ENCODE measurements around the gene PPEF1.

PPEF1 gene

DNA sequence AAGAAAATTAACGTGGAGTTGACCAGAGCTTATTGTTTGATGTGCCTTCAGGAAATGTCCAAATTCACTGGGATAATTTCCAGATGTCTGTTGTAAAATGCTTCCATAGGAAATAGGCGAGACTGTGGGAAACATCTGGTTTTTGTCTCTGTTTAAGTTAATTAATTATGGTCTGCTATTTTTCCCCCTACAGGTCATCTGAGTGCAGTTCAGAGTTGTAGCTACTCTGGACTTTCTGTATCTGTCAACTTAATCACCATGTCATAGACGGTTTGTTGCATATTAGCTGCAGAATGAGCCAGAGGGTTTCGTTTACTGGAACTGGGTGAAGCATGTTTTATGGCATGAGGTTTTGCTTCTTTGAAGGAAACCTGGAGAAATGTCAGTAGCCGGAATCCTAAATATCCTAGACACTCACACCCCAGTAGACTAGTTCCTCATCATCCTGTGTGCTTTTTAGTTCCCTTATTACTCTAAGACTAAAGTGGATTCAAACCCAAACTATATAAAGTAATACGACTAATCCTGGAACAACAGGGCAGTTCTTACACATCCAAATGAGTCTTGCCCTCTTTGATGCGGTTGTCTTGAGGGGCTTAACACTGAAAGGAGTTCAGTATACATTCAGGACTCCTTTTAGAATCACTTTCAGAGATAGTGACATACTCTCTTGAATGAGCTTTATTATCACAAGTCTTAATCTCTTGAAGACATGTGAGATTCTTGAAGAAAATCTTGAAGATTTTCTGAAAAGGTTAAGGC lies 62.5 kb downstream of the PPEF1 start:
- Histone ChIP-seq H3K36me3 (ENCODE audit: control insufficient read depth, insufficient read depth, low read length) (no peaks in the 10 kb centered on the region), H3K27ac (no peak overlapping the region), H3K27me3 (ENCODE audit: control insufficient read depth, insufficient read depth, low read length) (no peaks in the 10 kb centered on the region), H3K4me3 (ENCODE audit: low read depth, low read length) (no peak overlapping the region), H3K79me2 (no peaks in the 10 kb centered on the region), H3K9ac (no peak overlapping the region), H3K9me3 (ENCODE audit: control insufficient read depth, low read length) (no peaks in the 10 kb centered on the region), H2AFZ (peak overlapping the region; percentile 29), H3K4me2 (ENCODE audit: low read length) (no peak overlapping the region), H3K4me1 (no peaks in the 10 kb centered on the region)
- TF ChIP-seq, protein P1, sequence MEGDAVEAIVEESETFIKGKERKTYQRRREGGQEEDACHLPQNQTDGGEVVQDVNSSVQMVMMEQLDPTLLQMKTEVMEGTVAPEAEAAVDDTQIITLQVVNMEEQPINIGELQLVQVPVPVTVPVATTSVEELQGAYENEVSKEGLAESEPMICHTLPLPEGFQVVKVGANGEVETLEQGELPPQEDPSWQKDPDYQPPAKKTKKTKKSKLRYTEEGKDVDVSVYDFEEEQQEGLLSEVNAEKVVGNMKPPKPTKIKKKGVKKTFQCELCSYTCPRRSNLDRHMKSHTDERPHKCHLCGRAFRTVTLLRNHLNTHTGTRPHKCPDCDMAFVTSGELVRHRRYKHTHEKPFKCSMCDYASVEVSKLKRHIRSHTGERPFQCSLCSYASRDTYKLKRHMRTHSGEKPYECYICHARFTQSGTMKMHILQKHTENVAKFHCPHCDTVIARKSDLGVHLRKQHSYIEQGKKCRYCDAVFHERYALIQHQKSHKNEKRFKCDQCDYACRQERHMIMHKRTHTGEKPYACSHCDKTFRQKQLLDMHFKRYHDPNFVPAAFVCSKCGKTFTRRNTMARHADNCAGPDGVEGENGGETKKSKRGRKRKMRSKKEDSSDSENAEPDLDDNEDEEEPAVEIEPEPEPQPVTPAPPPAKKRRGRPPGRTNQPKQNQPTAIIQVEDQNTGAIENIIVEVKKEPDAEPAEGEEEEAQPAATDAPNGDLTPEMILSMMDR (IDR thresholded peaks at IDR 0.05), result no peak

DNA sequence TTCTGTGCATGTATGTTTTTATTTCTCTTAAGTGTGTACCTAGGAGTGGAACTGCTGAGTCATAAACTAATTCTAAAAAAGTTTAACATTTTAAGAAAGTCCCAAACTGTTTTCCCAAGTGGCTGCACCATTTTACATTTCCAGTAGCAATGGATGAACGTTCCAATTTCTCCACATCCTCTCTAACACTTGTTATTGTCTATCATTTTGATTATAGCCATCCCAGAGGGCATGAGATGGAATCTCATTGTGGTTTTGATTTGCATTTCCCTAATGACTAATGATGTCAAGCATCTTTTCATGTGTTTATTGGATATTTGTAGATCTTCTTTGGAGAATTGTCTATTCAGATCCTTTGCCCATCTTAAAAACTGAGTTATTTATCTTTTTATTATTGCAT lies 82.5 kb downstream of the PPEF1 start:
- Histone ChIP-seq H3K36me3 (ENCODE audit: control insufficient read depth, insufficient read depth, low read length) (no peaks in the 10 kb centered on the region), H3K9me3 (ENCODE audit: control insufficient read depth, low read length) (no peaks in the 10 kb centered on the region), H3K9ac (no peak overlapping the region), H3K79me2 (no peaks in the 10 kb centered on the region), H2AFZ (no peak overlapping the region), H3K4me1 (no peaks in the 10 kb centered on the region), H3K4me3 (ENCODE audit: low read depth, low read length) (no peak overlapping the region), H3K4me2 (ENCODE audit: low read length) (no peak overlapping the region), H3K27ac (no peak overlapping the region), H3K27me3 (ENCODE audit: control insufficient read depth, insufficient read depth, low read length) (no peaks in the 10 kb centered on the region)
- TF ChIP-seq, protein P1 (IDR thresholded peaks at IDR 0.05), result no peak

DNA sequence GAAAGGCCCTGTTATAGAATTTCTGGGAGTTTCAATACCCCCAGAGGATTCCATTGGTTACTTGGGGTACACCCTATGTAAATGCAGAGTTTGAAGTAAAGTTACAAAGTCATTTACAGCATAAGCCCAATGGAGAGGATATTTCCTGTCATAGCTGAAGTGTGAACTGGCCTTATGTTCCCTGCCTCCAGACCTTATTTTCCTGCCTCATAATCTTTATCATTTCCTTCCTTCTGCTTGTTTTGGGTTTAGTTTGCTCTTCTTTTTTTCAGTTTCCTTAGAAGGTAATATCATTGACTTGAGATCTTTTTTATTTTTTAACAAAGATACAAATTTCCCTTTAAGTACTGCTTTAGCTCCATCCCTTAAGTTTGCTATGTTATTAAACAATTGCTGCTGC lies 85.4 kb downstream of the PPEF1 start:
- Histone ChIP-seq H3K4me1 (no peaks in the 10 kb centered on the region), H3K36me3 (ENCODE audit: control insufficient read depth, insufficient read depth, low read length) (no peaks in the 10 kb centered on the region), H3K27me3 (ENCODE audit: control insufficient read depth, insufficient read depth, low read length) (no peaks in the 10 kb centered on the region), H2AFZ (no peak overlapping the region), H3K27ac (no peak overlapping the region), H3K9me3 (ENCODE audit: control insufficient read depth, low read length) (no peaks in the 10 kb centered on the region), H3K79me2 (no peaks in the 10 kb centered on the region), H3K4me2 (ENCODE audit: low read length) (no peak overlapping the region), H3K4me3 (ENCODE audit: low read depth, low read length) (no peak overlapping the region), H3K9ac (no peak overlapping the region)
- TF ChIP-seq, protein P1 (IDR thresholded peaks at IDR 0.05), result no peak

DNA sequence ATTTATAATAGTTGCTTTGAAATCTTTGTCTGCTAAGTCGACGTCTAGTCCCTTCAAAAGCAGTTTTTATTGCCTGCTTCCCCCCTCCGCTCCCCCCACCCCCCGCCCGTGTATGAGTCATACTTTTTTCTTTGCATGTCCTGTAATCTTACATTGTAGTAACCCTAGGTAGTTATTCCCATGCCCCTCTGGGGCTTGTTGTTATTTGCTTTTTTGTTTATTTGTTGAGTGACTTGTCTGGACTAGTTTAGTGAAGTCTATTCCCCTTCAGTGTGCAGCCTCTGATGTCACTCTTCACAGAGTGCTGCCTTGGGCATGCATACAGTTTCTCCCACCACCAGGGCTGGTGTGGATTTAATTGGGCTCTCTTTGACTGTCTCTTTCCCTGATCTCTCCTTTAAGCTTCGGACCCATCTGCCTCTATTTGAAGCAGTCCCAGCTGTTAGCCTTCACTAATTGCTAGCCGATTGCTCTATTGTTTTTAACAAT lies 86.2 kb downstream of the PPEF1 start:
- H3K27ac ChIP-seq, result no peak overlapping the region
- H3K79me2 ChIP-seq, result no peaks in the 10 kb centered on the region
- no peak overlapping the region for H3K4me2 ChIP-seq (ENCODE audit: low read length)
- H3K4me1 ChIP-seq, result no peaks in the 10 kb centered on the region
- H3K36me3 ChIP-seq (ENCODE audit: control insufficient read depth, insufficient read depth, low read length), result no peaks in the 10 kb centered on the region
- no peak overlapping the region for H3K9ac ChIP-seq
- H2AFZ ChIP-seq, result no peak overlapping the region
- TF ChIP-seq, protein P1 (IDR thresholded peaks at IDR 0.05), result no peak
- no peaks in the 10 kb centered on the region for H3K27me3 ChIP-seq (ENCODE audit: control insufficient read depth, insufficient read depth, low read length)
- H3K4me3 ChIP-seq (ENCODE audit: low read depth, low read length), result no peak overlapping the region
- H3K9me3 ChIP-seq (ENCODE audit: control insufficient read depth, low read length), result no peaks in the 10 kb centered on the region

DNA sequence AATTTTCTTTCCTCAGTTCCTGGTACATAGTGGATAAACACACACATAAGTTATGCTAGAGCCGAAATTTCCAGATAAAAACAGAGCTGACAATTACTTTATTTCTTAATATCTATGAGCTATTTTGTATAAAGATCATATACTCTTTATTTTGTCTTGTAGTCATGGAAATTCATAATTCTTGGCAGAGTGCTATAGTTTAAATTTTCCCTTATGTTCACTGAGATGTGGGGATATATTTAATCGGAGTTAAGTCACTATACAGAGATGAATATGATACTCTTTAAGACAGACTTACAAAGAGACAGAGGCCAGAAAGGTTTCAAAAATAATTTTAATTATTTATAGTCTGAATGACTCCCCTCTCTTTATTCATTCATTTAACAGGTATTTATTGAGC lies 89.7 kb downstream of the PPEF1 start:
- Histone ChIP-seq H3K4me2 (ENCODE audit: low read length) (no peak overlapping the region), H3K27me3 (ENCODE audit: control insufficient read depth, insufficient read depth, low read length) (no peaks in the 10 kb centered on the region), H3K27ac (no peak overlapping the region), H2AFZ (no peak overlapping the region), H3K4me1 (no peaks in the 10 kb centered on the region), H3K9me3 (ENCODE audit: control insufficient read depth, low read length) (no peaks in the 10 kb centered on the region), H3K79me2 (no peaks in the 10 kb centered on the region), H3K9ac (no peak overlapping the region), H3K4me3 (ENCODE audit: low read depth, low read length) (no peak overlapping the region), H3K36me3 (ENCODE audit: control insufficient read depth, insufficient read depth, low read length) (no peaks in the 10 kb centered on the region)
- TF ChIP-seq, protein P1 (IDR thresholded peaks at IDR 0.05), result no peak

Measured in parathyroid adenoma (tissue), 2 donors.